DND-41 (cell line): ENCODE data around the gene DOCK9.
A peak's percentile ranks its signal among the peaks of the same experiment; 100 is the strongest.

ENCODE experiments used
- ATAC-seq: fragments of 200-7000 bp; cut with Tn5 transposase; 3 replicates; pipeline ENCODE4 v1.9.1; 2021; ENCODE audit warnings: low read depth; ENCODE audit not compliant: insufficient read depth
- DNase-seq: peaks from one replicate; pipeline ENCODE4 v3.0.0-alpha.2; 2020
- H2AFZ ChIP-seq: 2 replicates; pipeline ENCODE4 v1.6.0; 2012; ENCODE audit warnings: low read depth, low read length
- H3K27ac ChIP-seq: 2 replicates; pipeline ENCODE4 v1.5.1; 2012; ENCODE audit warnings: low read length, inconsistent platforms
- H3K27me3 ChIP-seq: fragments of 200-600 bp; sonication (generic); 2 replicates; pipeline ENCODE4 v1.6.0; 2012; ENCODE audit warnings: low read length, mild to moderate bottlenecking, inconsistent platforms; ENCODE audit not compliant: insufficient read depth, poor library complexity
- H3K36me3 ChIP-seq: 2 replicates; pipeline ENCODE4 v1.5.1; 2012; ENCODE audit warnings: low read length, inconsistent platforms; ENCODE audit not compliant: insufficient read depth
- H3K4me1 ChIP-seq: 2 replicates; pipeline ENCODE4 v1.5.1; 2012; ENCODE audit warnings: mild to moderate bottlenecking, low read length; ENCODE audit not compliant: insufficient read depth
- H3K4me2 ChIP-seq: 2 replicates; pipeline ENCODE4 v1.6.0; 2012; ENCODE audit warnings: mild to moderate bottlenecking, moderate library complexity, low read length, inconsistent platforms; ENCODE audit not compliant: insufficient read depth
- H3K4me3 ChIP-seq, 2 experiments: fragments of 200-600 bp in 1 of 2; shearing (Covaris generic) in 1 of 2; 2 replicates each; pipeline ENCODE4 v1.5.1; 2012 to 2016; ENCODE audit warnings: inconsistent platforms in 2 of 2, low read length in 2 of 2, mild to moderate bottlenecking in 2 of 2, low read depth in 1 of 2, moderate library complexity in 1 of 2
- H3K79me2 ChIP-seq: 2 replicates; pipeline ENCODE4 v1.6.0; 2012; ENCODE audit warnings: low read length, inconsistent platforms; ENCODE audit not compliant: insufficient read depth
- H3K9ac ChIP-seq: 2 replicates; pipeline ENCODE4 v1.6.0; 2012; ENCODE audit warnings: low read depth, mild to moderate bottlenecking, inconsistent platforms, low read length, moderate library complexity
- H3K9me3 ChIP-seq: 2 replicates; pipeline ENCODE4 v1.5.1; 2012; ENCODE audit warnings: low read length, moderate library complexity, mild to moderate bottlenecking, inconsistent platforms; ENCODE audit not compliant: insufficient read depth, severe bottlenecking
- H4K20me1 ChIP-seq: 2 replicates; pipeline ENCODE4 v1.6.0; 2012; ENCODE audit warnings: low read length; ENCODE audit not compliant: insufficient read depth
- EZH2 ChIP-seq: IDR thresholded peaks from 3 replicates; pipeline ENCODE4 v1.6.1; 2012; ENCODE audit warnings: borderline replicate concordance, low read depth, mild to moderate bottlenecking, moderate library complexity, low read length, inconsistent platforms; ENCODE audit not compliant: severe bottlenecking
- TF ChIP-seq, protein P1 (sequence below): IDR thresholded peaks from 2 replicates; pipeline ENCODE4 v1.5.1; 2012; ENCODE audit warnings: borderline replicate concordance, low read length, moderate library complexity, mild to moderate bottlenecking; ENCODE audit not compliant: poor library complexity, severe bottlenecking; ENCODE audit errors: extremely low read depth

Gene DOCK9

DNA sequence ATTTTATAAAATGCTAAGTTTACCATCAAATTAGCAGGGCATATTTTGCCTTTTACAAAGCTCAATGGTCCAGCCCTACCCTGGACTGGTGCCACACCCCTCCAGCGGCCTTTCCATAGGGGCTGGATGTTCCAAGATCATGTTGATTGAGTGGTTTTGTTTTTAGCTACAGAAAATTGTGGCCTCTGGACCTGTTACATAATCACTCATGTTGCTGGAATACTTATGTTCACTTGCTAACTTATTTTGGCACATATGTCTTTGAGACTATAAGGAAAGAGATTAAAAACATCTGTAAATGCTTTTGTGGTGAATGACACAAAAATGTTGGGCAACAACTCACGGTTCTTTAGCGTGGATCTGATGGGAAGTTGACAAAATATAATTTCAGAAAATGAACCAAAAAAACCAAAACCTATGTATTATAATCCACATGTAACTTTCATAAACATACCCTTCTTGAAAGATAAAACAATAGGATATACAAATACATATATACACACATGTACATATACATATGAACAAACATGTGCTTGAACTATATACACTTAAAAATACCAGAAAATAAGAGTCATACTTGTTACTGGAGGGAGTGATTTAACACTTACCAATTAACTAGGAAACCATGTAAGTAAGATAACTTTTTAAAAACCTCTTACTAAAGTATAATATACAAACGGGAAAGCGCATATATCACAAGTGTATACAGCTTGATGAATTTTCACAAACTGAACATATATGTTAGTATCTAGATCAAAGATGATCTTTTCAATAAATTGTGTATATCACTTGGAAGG lies 178.8 kb downstream of the DOCK9 start:
- no peak overlapping the region for H3K4me3 ChIP-seq
- no peaks in the 10 kb centered on the region for H3K79me2 ChIP-seq
- TF ChIP-seq, protein P1, sequence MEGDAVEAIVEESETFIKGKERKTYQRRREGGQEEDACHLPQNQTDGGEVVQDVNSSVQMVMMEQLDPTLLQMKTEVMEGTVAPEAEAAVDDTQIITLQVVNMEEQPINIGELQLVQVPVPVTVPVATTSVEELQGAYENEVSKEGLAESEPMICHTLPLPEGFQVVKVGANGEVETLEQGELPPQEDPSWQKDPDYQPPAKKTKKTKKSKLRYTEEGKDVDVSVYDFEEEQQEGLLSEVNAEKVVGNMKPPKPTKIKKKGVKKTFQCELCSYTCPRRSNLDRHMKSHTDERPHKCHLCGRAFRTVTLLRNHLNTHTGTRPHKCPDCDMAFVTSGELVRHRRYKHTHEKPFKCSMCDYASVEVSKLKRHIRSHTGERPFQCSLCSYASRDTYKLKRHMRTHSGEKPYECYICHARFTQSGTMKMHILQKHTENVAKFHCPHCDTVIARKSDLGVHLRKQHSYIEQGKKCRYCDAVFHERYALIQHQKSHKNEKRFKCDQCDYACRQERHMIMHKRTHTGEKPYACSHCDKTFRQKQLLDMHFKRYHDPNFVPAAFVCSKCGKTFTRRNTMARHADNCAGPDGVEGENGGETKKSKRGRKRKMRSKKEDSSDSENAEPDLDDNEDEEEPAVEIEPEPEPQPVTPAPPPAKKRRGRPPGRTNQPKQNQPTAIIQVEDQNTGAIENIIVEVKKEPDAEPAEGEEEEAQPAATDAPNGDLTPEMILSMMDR, result no peak
- TF ChIP-seq EZH2, result no peak
- DNase-seq (no peak), ATAC-seq (no peak)
- no peaks in the 10 kb centered on the region for H3K27me3 ChIP-seq
- no peaks in the 10 kb centered on the region for H4K20me1 ChIP-seq
- H3K4me1 ChIP-seq, result peaks cover 16% of the 10 kb centered on the region
- H3K27ac ChIP-seq, result no peak overlapping the region
- no peak overlapping the region for H3K9ac ChIP-seq
- H3K4me2 ChIP-seq, result no peak overlapping the region
- no peaks in the 10 kb centered on the region for H3K9me3 ChIP-seq
- peaks cover 34% of the 10 kb centered on the region for H3K36me3 ChIP-seq
- H2AFZ ChIP-seq, result no peak overlapping the region

DNA sequence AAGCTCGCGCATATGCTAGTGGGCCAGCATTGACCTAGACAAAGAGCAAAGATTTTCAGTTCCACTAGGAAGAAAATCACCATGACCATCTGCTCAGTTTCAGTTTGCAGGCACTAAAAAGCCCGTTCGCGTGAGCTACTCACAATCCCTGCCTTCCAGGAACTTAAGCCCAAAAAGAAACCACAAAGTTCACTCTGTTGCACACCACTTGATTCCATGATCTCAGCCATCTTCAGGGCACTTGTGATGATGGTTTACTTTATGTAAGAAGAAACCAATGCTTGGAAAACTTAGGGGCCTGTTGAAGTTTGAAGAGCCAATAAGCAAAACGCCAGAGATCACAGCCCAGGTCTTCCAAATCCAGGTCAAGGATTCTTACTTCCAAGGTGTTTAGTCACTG lies 180.4 kb downstream of the DOCK9 start:
- Histone ChIP-seq H3K27ac (peak overlapping the region; percentile 40; the same call in 1 of the 2 replicates), H4K20me1 (no peaks in the 10 kb centered on the region), H3K79me2 (no peaks in the 10 kb centered on the region), H3K27me3 (no peaks in the 10 kb centered on the region), H3K9me3 (no peaks in the 10 kb centered on the region), H3K4me3 (no peak overlapping the region), H3K4me1 (peaks cover 16% of the 10 kb centered on the region), H3K4me2 (no peak overlapping the region), H3K9ac (no peak overlapping the region), H3K36me3 (peaks cover 28% of the 10 kb centered on the region), H2AFZ (no peak overlapping the region)
- DNase-seq, result peak; percentile 50
- TF ChIP-seq, protein P1, result no peak
- no peak for TF ChIP-seq EZH2
- ATAC-seq, result peak; percentile 83

DNA sequence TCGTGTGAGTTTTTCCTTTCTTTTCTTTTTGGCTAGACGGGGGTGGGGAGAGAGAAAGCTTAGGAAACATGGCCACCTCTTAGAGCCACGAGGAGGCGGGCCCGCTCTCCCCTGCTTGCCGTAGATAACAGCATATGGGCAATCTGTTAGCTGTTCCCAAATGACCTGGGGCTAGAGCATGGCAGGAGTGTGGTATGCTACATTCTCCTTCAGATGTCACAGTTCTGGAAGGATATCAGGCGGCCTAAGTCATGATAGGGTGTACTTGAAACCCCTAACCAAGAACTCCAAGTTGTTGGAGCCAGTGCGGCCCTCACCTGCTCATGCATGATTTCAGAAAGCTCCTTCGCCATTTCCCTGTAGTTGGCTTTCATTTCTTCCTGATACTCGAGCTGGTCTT lies 181.1 kb downstream of the DOCK9 start:
- Histone ChIP-seq H3K36me3 (peaks cover 28% of the 10 kb centered on the region), H3K9ac (no peak overlapping the region)
- no peak for TF ChIP-seq EZH2
- TF ChIP-seq, protein P1, result no peak

More for the DNA sequence above, 181.1 kb downstream of the DOCK9 start:
- Histone ChIP-seq H3K4me1 (peaks cover 16% of the 10 kb centered on the region), H3K4me2 (no peak overlapping the region), H3K27ac (peak overlapping the region; percentile 40; the same call in 1 of the 2 replicates), H3K4me3 (no peak overlapping the region), H4K20me1 (no peaks in the 10 kb centered on the region), H3K9me3 (no peaks in the 10 kb centered on the region), H3K79me2 (no peaks in the 10 kb centered on the region), H2AFZ (no peak overlapping the region), H3K27me3 (no peaks in the 10 kb centered on the region)
- DNase-seq (no peak), ATAC-seq (no peak)
